HEK293 (cell line): ENCODE results near the gene ANTXRL.

ENCODE experiments used
- CTCF ChIA-PET: fragments of 350-600 bp; formaldehyde crosslinking; extraction: SDS; loops from one replicate; lab custom pipeline; 2021; ENCODE audit warnings: antibody characterized with exemption; lab: Yijun Ruan, JAX
- POLR2A ChIA-PET: fragments of 300-600 bp; formaldehyde crosslinking; extraction: SDS; loops from one replicate; lab custom pipeline; 2020; ENCODE audit warnings: antibody characterized with exemption, inconsistent platforms; lab: Yijun Ruan, JAX
- H3K27ac ChIP-seq: fragments of 200-500 bp; sonication (Bioruptor generic); 2 replicates; pipeline ENCODE4 v1.5.1; 2014; ENCODE audit warnings: low read depth, low read length, control low read depth, inconsistent platforms; ENCODE audit errors: extremely low read depth
- H3K36me3 ChIP-seq, 2 experiments: fragments of 200-500 bp in 1 of 2; sonication (Bioruptor generic) in 1 of 2; 1 replicate in 1 of 2; 2 replicates in 1 of 2; pipeline ENCODE4 v1.5.1; 2014 to 2017; ENCODE audit warnings: inconsistent platforms in 2 of 2, low read length in 2 of 2; ENCODE audit not compliant: control insufficient read depth in 2 of 2, insufficient read depth in 1 of 2
- H3K4me1 ChIP-seq: fragments of 200-500 bp; sonication (Bioruptor generic); 2 replicates; pipeline ENCODE4 v1.5.1; 2014; ENCODE audit warnings: mild to moderate bottlenecking, low read length, inconsistent platforms; ENCODE audit not compliant: control insufficient read depth, insufficient read depth
- H3K4me3 ChIP-seq: 2 replicates; pipeline ENCODE4 v1.5.1; 2011; ENCODE audit warnings: low read depth, mild to moderate bottlenecking, control low read depth, low read length, moderate library complexity
- H3K9me3 ChIP-seq: fragments of 200-500 bp; sonication (Bioruptor generic); 2 replicates; pipeline ENCODE4 v1.5.1; 2014; ENCODE audit warnings: low read depth, low read length, inconsistent platforms; ENCODE audit not compliant: control insufficient read depth, insufficient read depth
- GFI1B ChIP-seq: fragments of 450-650 bp; formaldehyde crosslinking; IDR thresholded peaks from 2 replicates; pipeline ENCODE4 v1.5.1; 2016; ENCODE audit warnings: missing biosample characterization, missing genetic modification characterization
- HOXA7 ChIP-seq: sonication (generic); formaldehyde crosslinking; IDR thresholded peaks from 2 replicates; pipeline ENCODE4 v1.8.1; 2022; ENCODE audit warnings: missing genetic modification reagents, borderline replicate concordance
- PRDM1 ChIP-seq: fragments of 450-650 bp; formaldehyde crosslinking; IDR thresholded peaks from 2 replicates; pipeline ENCODE4; 2016; ENCODE audit warnings: missing biosample characterization, missing genetic modification characterization
- SP2 ChIP-seq: fragments of 450-650 bp; formaldehyde crosslinking; IDR thresholded peaks from 2 replicates; pipeline ENCODE4 v1.5.1; 2016; ENCODE audit warnings: missing biosample characterization, missing genetic modification characterization
- TCF7L2 ChIP-seq: IDR thresholded peaks from 2 replicates; pipeline ENCODE4 v1.6.1; 2011; ENCODE audit warnings: low read depth, mild to moderate bottlenecking, inconsistent platforms, low read length, moderate library complexity, borderline replicate concordance
- ZBTB17 ChIP-seq: fragments of 450-650 bp; formaldehyde crosslinking; IDR thresholded peaks from 2 replicates; pipeline ENCODE4 v1.5.1; 2016; ENCODE audit warnings: missing biosample characterization, missing genetic modification characterization
- ZBTB26 ChIP-seq: fragments of 450-650 bp; formaldehyde crosslinking; optimal IDR thresholded peaks from 2 replicates; pipeline ENCODE3; 2016; ENCODE audit warnings: missing biosample characterization, mild to moderate bottlenecking, missing genetic modification characterization
- ZBTB49 ChIP-seq: fragments of 450-650 bp; formaldehyde crosslinking; IDR thresholded peaks from 2 replicates; pipeline ENCODE4 v1.5.1; 2016; ENCODE audit warnings: missing biosample characterization, missing genetic modification characterization, low read depth
- ZNF112 ChIP-seq: fragments of 450-650 bp; formaldehyde crosslinking; IDR thresholded peaks from 2 replicates; pipeline ENCODE4 v1.5.0; 2017; ENCODE audit warnings: missing biosample characterization, missing genetic modification characterization
- ZNF184 ChIP-seq: fragments of 450-650 bp; IDR thresholded peaks from 2 replicates; pipeline ENCODE4 v1.5.1; 2018; ENCODE audit warnings: missing biosample characterization, mild to moderate bottlenecking, missing genetic modification characterization
- ZNF274 ChIP-seq, 2 experiments: fragments of 200-500 bp in 1 of 2; fragments of 450-650 bp in 1 of 2; sonication (Bioruptor generic) in 1 of 2; formaldehyde crosslinking in 1 of 2; IDR thresholded peaks; 2 replicates each; pipeline versions ENCODE4 v1.5.1 to v1.6.1; 2014 to 2016; ENCODE audit warnings: borderline replicate concordance in 1 of 2, inconsistent platforms in 1 of 2, low read length in 1 of 2, missing biosample characterization in 1 of 2, missing genetic modification characterization in 1 of 2
- ZNF311 ChIP-seq: fragments of 450-650 bp; formaldehyde crosslinking; IDR thresholded peaks from 2 replicates; pipeline ENCODE4 v1.5.1; 2017; ENCODE audit warnings: missing biosample characterization, missing genetic modification characterization, borderline replicate concordance
- ZNF335 ChIP-seq: fragments of 450-650 bp; formaldehyde crosslinking; conservative IDR thresholded peaks from 2 replicates; pipeline ENCODE4 v1.5.1; 2016; ENCODE audit warnings: missing biosample characterization, missing genetic modification characterization
- ZNF394 ChIP-seq: fragments of 450-650 bp; formaldehyde crosslinking; IDR thresholded peaks from 2 replicates; pipeline ENCODE4 v1.5.1; 2016; ENCODE audit warnings: missing biosample characterization, missing genetic modification characterization, mild to moderate bottlenecking, moderate library complexity, borderline replicate concordance
- ZNF48 ChIP-seq: fragments of 450-650 bp; formaldehyde crosslinking; IDR thresholded peaks from 2 replicates; pipeline ENCODE4 v1.5.1; 2016; ENCODE audit warnings: missing biosample characterization, missing genetic modification characterization
- ZNF530 ChIP-seq: fragments of 450-650 bp; formaldehyde crosslinking; IDR thresholded peaks from 2 replicates; pipeline ENCODE4 v1.5.1; 2016; ENCODE audit warnings: low read depth, missing biosample characterization, missing genetic modification characterization
- ZNF560 ChIP-seq: fragments of 450-650 bp; formaldehyde crosslinking; IDR thresholded peaks from 2 replicates; pipeline ENCODE4 v1.5.1; 2017; ENCODE audit warnings: missing biosample characterization, missing genetic modification characterization, borderline replicate concordance
- ZNF585B ChIP-seq: fragments of 450-650 bp; formaldehyde crosslinking; IDR thresholded peaks from 2 replicates; pipeline ENCODE4 v1.5.1; 2016; ENCODE audit warnings: missing biosample characterization, missing genetic modification characterization
- ZNF600 ChIP-seq: fragments of 450-650 bp; formaldehyde crosslinking; IDR thresholded peaks from 2 replicates; pipeline ENCODE4 v1.5.1; 2016; ENCODE audit warnings: missing biosample characterization, missing genetic modification characterization
- ZNF791 ChIP-seq: fragments of 450-650 bp; formaldehyde crosslinking; IDR thresholded peaks from 2 replicates; pipeline ENCODE4 v1.5.1; 2016; ENCODE audit warnings: missing biosample characterization, missing genetic modification characterization
- TF ChIP-seq, protein P1 (sequence below): fragments of 450-650 bp; formaldehyde crosslinking; IDR thresholded peaks from 2 replicates; pipeline ENCODE4 v1.5.1; 2016; ENCODE audit warnings: missing biosample characterization, missing genetic modification characterization
- TF ChIP-seq, protein P2 (sequence below): fragments of 450-650 bp; formaldehyde crosslinking; IDR thresholded peaks from 2 replicates; pipeline ENCODE4 v1.5.1; 2017; ENCODE audit warnings: missing biosample characterization, missing genetic modification characterization
- TF ChIP-seq, protein P3 (sequence below): fragments of 450-650 bp; formaldehyde crosslinking; conservative IDR thresholded peaks from 2 replicates; pipeline ENCODE4 v1.5.1; 2016; ENCODE audit warnings: low read depth, missing biosample characterization, missing genetic modification characterization

Gene ANTXRL

GRCh38 chr10:46317889-46318288 is 31.1 kb downstream of the ANTXRL start (continued):
- TF ChIP-seq ZNF311 (no peak), ZNF112 (tag by site-specific recombination) (no peak), ZBTB49 (tag by site-specific recombination) (no peak)
- TF ChIP-seq, protein P1, sequence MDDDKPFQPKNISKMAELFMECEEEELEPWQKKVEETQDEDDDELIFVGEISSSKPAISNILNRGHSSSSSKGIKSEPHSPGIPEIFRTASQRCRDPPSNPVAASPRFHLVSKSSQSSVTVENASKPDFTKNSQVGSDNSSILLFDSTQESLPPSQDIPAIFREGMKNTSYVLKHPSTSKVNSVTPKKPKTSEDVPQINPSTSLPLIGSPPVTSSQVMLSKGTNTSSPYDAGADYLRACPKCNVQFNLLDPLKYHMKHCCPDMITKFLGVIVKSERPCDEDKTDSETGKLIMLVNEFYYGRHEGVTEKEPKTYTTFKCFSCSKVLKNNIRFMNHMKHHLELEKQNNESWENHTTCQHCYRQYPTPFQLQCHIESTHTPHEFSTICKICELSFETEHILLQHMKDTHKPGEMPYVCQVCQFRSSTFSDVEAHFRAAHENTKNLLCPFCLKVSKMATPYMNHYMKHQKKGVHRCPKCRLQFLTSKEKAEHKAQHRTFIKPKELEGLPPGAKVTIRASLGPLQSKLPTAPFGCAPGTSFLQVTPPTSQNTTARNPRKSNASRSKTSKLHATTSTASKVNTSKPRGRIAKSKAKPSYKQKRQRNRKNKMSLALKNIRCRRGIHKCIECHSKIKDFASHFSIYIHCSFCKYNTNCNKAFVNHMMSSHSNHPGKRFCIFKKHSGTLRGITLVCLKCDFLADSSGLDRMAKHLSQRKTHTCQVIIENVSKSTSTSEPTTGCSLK (tag by site-specific recombination): no peak

- H3K4me1 ChIP-seq: no peaks in the 10 kb centered on the region
- POLR2A ChIA-PET: no interaction called here
- H3K9me3 ChIP-seq: no peaks in the 10 kb centered on the region
- no peak for TF ChIP-seq ZNF560 (tag by site-specific recombination)
- no peak for TF ChIP-seq ZNF791 (tag by site-specific recombination)
- TF ChIP-seq GFI1B (tag by site-specific recombination): no peak
- no peak for TF ChIP-seq TCF7L2
- TF ChIP-seq ZNF585B: no peak
- TF ChIP-seq ZNF48 (tag by site-specific recombination): no peak
- TF ChIP-seq, protein P2, sequence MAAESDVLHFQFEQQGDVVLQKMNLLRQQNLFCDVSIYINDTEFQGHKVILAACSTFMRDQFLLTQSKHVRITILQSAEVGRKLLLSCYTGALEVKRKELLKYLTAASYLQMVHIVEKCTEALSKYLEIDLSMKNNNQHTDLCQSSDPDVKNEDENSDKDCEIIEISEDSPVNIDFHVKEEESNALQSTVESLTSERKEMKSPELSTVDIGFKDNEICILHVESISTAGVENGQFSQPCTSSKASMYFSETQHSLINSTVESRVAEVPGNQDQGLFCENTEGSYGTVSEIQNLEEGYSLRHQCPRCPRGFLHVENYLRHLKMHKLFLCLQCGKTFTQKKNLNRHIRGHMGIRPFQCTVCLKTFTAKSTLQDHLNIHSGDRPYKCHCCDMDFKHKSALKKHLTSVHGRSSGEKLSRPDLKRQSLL (tag by site-specific recombination): no peak
- no peak for TF ChIP-seq ZBTB26 (tag by site-specific recombination)
- TF ChIP-seq, all 188 proteins: peak for 0
- H3K27ac ChIP-seq: no peak overlapping the region
- CTCF ChIA-PET: interaction anchor here (0.7 to 0.9 kb wide), 2 partner anchors 12 to 89 kb away, joined by 3 read pairs; no protein-coding TSS in a partner anchor
- no peaks in the 10 kb centered on the region for H3K36me3 ChIP-seq
- no peak overlapping the region for H3K4me3 ChIP-seq
Measured at GRCh38 chr10:46318799-46319198, 32.0 kb downstream of the ANTXRL start.

DNA sequence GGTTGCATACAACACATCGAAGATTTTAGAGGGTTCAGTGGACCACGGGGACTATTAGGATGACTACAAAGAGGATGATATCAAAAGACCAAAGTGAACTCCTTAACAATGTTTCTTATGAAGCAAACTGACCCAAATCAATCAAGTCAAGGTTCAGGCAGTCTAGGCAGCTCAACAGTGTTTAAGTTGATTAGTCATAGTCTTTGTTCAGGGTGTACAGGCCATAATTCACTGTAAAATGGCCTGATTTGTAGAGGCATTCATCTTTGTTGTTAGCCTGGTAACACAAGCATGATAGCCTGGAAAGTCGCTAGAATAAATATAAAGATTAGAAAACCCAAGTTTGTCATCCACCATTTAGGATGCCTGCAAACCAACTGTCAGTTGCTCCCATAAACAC is 32.6 kb downstream of the ANTXRL start:
- H3K9me3 ChIP-seq: no peaks in the 10 kb centered on the region
- H3K27ac ChIP-seq: no peak overlapping the region
- POLR2A ChIA-PET: no interaction called here
- CTCF ChIA-PET: interaction anchor here (0.7 kb wide), 1 partner anchor 12 kb away, joined by 3 read pairs; no protein-coding TSS in a partner anchor
- H3K4me1 ChIP-seq: no peaks in the 10 kb centered on the region
- no peaks in the 10 kb centered on the region for H3K36me3 ChIP-seq
- no peak overlapping the region for H3K4me3 ChIP-seq
- no peak for TF ChIP-seq ZNF335 (tag by site-specific recombination)
- TF ChIP-seq PRDM1 (tag by site-specific recombination): no peak
- TF ChIP-seq ZNF394 (tag by site-specific recombination): no peak
- no peak for TF ChIP-seq ZNF274 (IDR thresholded peaks at IDR 0.05; ENCODE audit: low read length)
- no peak for TF ChIP-seq ZNF274 (tag by site-specific recombination; IDR thresholded peaks at IDR 0.05; ENCODE audit: borderline replicate concordance)
- TF ChIP-seq ZNF184 (tag by site-specific recombination): no peak
- TF ChIP-seq, protein P3, sequence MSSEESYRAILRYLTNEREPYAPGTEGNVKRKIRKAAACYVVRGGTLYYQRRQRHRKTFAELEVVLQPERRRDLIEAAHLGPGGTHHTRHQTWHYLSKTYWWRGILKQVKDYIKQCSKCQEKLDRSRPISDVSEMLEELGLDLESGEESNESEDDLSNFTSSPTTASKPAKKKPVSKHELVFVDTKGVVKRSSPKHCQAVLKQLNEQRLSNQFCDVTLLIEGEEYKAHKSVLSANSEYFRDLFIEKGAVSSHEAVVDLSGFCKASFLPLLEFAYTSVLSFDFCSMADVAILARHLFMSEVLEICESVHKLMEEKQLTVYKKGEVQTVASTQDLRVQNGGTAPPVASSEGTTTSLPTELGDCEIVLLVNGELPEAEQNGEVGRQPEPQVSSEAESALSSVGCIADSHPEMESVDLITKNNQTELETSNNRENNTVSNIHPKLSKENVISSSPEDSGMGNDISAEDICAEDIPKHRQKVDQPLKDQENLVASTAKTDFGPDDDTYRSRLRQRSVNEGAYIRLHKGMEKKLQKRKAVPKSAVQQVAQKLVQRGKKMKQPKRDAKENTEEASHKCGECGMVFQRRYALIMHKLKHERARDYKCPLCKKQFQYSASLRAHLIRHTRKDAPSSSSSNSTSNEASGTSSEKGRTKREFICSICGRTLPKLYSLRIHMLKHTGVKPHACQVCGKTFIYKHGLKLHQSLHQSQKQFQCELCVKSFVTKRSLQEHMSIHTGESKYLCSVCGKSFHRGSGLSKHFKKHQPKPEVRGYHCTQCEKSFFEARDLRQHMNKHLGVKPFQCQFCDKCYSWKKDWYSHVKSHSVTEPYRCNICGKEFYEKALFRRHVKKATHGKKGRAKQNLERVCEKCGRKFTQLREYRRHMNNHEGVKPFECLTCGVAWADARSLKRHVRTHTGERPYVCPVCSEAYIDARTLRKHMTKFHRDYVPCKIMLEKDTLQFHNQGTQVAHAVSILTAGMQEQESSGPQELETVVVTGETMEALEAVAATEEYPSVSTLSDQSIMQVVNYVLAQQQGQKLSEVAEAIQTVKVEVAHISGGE (tag by site-specific recombination): no peak
- TF ChIP-seq ZNF48 (tag by site-specific recombination): no peak
- no peak for TF ChIP-seq SP2 (tag by site-specific recombination)
- no peak for TF ChIP-seq ZBTB17
- TF ChIP-seq ZNF600 (tag by site-specific recombination): no peak
- no peak for TF ChIP-seq ZNF112 (tag by site-specific recombination)
- no peak for TF ChIP-seq HOXA7 (CRISPR knock-in tag)
- TF ChIP-seq ZNF530 (tag by site-specific recombination): no peak
